Transverse colon (tissue), 4 donors: ENCODE measurements around the gene CCDC70.
A peak's percentile ranks its signal among the peaks of the same experiment; 100 is the strongest.

Source experiments
- EP300 ChIP-seq: sonication (generic); formaldehyde crosslinking; IDR thresholded peaks from one replicate; pipeline ENCODE4 v1.6.1; 2017; ENCODE audit warnings: antibody characterized with exemption, low read depth
- POLR2A ChIP-seq: fragments of 450-650 bp; IDR thresholded peaks from one replicate; pipeline ENCODE4 v1.6.1; 2016; ENCODE audit warnings: antibody characterized with exemption, mild to moderate bottlenecking, moderate library complexity
- POLR2AphosphoS5 ChIP-seq, 3 donors: sonication (generic); formaldehyde crosslinking; IDR thresholded peaks; one replicate each; pipeline ENCODE4 v1.6.1; 2016; ENCODE audit warnings: antibody characterized with exemption in 3 of 3
- TF ChIP-seq, protein P1 (sequence below), 5 experiments: fragments of 200-600 bp in 3 of 5; fragments of 450-650 bp in 2 of 5; sonication (generic) in 3 of 5; IDR thresholded peaks; 1 replicate in 2 of 5; 2 replicates in 3 of 5; pipeline ENCODE4 v1.5.1; 2016 to 2017; ENCODE audit warnings: antibody characterized with exemption in 5 of 5, inconsistent platforms in 3 of 5, mild to moderate bottlenecking in 2 of 5, moderate library complexity in 1 of 5

DNA sequence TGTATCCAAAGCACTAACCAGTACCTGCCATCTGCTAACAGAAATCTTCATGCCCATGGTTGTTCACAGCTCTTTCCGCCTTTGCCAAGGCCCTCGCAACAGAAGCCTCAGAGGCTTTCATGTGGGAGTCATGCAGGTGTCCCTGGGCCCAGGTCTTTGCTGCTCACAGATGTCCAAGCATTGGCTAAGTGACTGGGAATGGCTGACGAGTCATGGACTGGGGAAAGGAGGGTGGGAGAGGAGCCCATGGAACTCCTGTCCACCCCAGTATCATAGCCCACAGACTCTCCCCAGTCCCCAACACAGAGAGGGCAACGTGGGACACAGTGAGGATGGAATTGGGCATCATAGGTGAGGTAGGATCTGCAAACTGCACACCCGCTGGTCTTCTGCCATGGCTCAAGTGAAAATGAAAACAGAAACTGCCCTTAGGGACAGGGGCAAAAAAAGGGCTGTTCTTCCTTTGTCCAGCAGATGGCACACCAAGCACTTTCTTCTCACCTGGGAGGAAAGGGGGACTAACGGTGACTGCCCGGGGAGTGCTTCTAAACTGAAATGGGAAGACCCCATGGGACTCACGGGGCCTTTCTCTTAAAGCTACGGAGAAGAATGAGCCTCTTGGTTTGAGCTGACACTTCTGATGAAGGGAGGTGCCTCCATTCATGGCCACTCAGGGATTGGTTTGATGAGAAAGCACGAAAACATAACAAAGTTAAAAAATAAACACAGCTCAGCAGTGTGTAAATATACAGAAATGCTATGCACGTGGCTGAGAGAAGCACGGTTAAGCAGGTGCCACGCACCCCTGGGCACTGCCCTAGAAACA is 46.7 kb upstream of the CCDC70 start:
- TF ChIP-seq POLR2A (no peak), EP300 (no peak), POLR2AphosphoS5 (IDR thresholded peaks at IDR 0.05) (no peak)
- TF ChIP-seq, protein P1, sequence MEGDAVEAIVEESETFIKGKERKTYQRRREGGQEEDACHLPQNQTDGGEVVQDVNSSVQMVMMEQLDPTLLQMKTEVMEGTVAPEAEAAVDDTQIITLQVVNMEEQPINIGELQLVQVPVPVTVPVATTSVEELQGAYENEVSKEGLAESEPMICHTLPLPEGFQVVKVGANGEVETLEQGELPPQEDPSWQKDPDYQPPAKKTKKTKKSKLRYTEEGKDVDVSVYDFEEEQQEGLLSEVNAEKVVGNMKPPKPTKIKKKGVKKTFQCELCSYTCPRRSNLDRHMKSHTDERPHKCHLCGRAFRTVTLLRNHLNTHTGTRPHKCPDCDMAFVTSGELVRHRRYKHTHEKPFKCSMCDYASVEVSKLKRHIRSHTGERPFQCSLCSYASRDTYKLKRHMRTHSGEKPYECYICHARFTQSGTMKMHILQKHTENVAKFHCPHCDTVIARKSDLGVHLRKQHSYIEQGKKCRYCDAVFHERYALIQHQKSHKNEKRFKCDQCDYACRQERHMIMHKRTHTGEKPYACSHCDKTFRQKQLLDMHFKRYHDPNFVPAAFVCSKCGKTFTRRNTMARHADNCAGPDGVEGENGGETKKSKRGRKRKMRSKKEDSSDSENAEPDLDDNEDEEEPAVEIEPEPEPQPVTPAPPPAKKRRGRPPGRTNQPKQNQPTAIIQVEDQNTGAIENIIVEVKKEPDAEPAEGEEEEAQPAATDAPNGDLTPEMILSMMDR (IDR thresholded peaks at IDR 0.05) = peak; percentile 80 to 85 (median 82)
